Activated CD4-positive, alpha-beta T cell treated with anti-CD3 and anti-CD28 coated beads, Interleukin-2, amount 50 U/mL, for 4 hours (primary cell): ENCODE data around the gene MPV17L.
"Not testable (repeated sequence)": the region's sequence is repeated elsewhere in the genome, so short reads cannot be mapped to it uniquely, and the experiment has no call there.

Experiments
- DNase-seq, 2 experiments: peaks; one replicate each; pipeline ENCODE4 v3.0.0-alpha.2; 2020

The MPV17L gene

GRCh38 chr16:15395631-15396508 lies at the start of gene MPV17L:
Gene MPV17L, plus strand, starts transcription at chr16:15395754. Its CDS starts 144 bp downstream, at chr16:15395898.
- not testable (repeated sequence) for DNase-seq

- not testable (repeated sequence) for DNase-seq
Measured at GRCh38 chr16:15348721-15349120, 46.8 kb upstream of the MPV17L start.

GRCh38 chr16:15351251-15351650 lies 44.3 kb upstream of the MPV17L start:
- DNase-seq: not testable (repeated sequence)

- not testable (repeated sequence) for DNase-seq
Measured at GRCh38 chr16:15351745-15352144, 43.8 kb upstream of the MPV17L start.

- not testable (repeated sequence) for DNase-seq
Measured at GRCh38 chr16:15352852-15353251, 42.7 kb upstream of the MPV17L start.

- DNase-seq: not testable (repeated sequence)
Measured at GRCh38 chr16:15354846-15355245, 40.7 kb upstream of the MPV17L start.

- not testable (repeated sequence) for DNase-seq
Measured at GRCh38 chr16:15357495-15357894, 38.1 kb upstream of the MPV17L start.

- not testable (repeated sequence) for DNase-seq
Measured at GRCh38 chr16:15378194-15378593, 17.4 kb upstream of the MPV17L start, which contains the start of gene NPIPA5. Gene NPIPA5, minus strand, starts transcription at chr16:15378294. Its CDS starts 0 bp downstream, at chr16:15378294.

GRCh38 chr16:15382810-15383209 lies 12.7 kb upstream of the MPV17L start:
- DNase-seq: not testable (repeated sequence)

GRCh38 chr16:15388060-15388459 lies 7.5 kb upstream of the MPV17L start:
- not testable (repeated sequence) for DNase-seq

GRCh38 chr16:15389916-15390315 lies 5.6 kb upstream of the MPV17L start:
- not testable (repeated sequence) for DNase-seq

- DNase-seq: not testable (repeated sequence)
Measured at GRCh38 chr16:15393025-15393424, 2.5 kb upstream of the MPV17L start.

GRCh38 chr16:15396509-15396829 lies 915 bp downstream of the MPV17L start:
- DNase-seq: not testable (repeated sequence)

GRCh38 chr16:15396948-15397594 lies 1.5 kb downstream of the MPV17L start:
- no peak for DNase-seq

GRCh38 chr16:15398618-15399316 lies 3.2 kb downstream of the MPV17L start:
- DNase-seq: no peak

- DNase-seq: no peak
Measured at GRCh38 chr16:15399317-15399716, 3.8 kb downstream of the MPV17L start.

- DNase-seq: not testable (repeated sequence)
Measured at GRCh38 chr16:15400314-15400713, 4.8 kb downstream of the MPV17L start.

GRCh38 chr16:15401972-15402371 lies 6.4 kb downstream of the MPV17L start:
- DNase-seq: no peak

GRCh38 chr16:15403392-15403995 lies 7.9 kb downstream of the MPV17L start:
- no peak for DNase-seq

- DNase-seq: not testable (repeated sequence)
Measured at GRCh38 chr16:15404091-15404490, 8.5 kb downstream of the MPV17L start.

- DNase-seq: no peak
Measured at GRCh38 chr16:15404792-15405191, 9.2 kb downstream of the MPV17L start.

GRCh38 chr16:15407756-15408155 lies 12.2 kb downstream of the MPV17L start:
- DNase-seq: not testable (repeated sequence)

GRCh38 chr16:15409476-15409875 lies 13.9 kb downstream of the MPV17L start:
- not testable (repeated sequence) for DNase-seq
